NOMO-1 treated with DMSO at 0.1 percent for 48 hours (cell line): Measurements from ENCODE around the gene CDADC1.
A peak's percentile ranks its signal among the peaks of the same experiment; 100 is the strongest.
"Not testable (repeated sequence)": the region's sequence is repeated elsewhere in the genome, so short reads cannot be mapped to it uniquely, and the experiment has no call there.

ENCODE experiments used
- DNase-seq: peaks from one replicate; lab custom pipeline; 2025; ENCODE audit not compliant: unreplicated experiment; lab: John Stamatoyannopoulos, UW

Gene CDADC1

GRCh38 chr13:49292742-49293486, 45.2 kb downstream of the CDADC1 start:
- DNase-seq = no peak

GRCh38 chr13:49294723-49295122, 47.0 kb downstream of the CDADC1 start:
- not testable (repeated sequence) for DNase-seq

- DNase-seq = no peak
Observed at GRCh38 chr13:49295244-49295643, 47.5 kb downstream of the CDADC1 start.

- DNase-seq = no peak
Observed at GRCh38 chr13:49296659-49297058, 48.9 kb downstream of the CDADC1 start.

- no peak for DNase-seq
Observed at GRCh38 chr13:49297338-49297737, 49.6 kb downstream of the CDADC1 start.

- DNase-seq = no peak
Observed at GRCh38 chr13:49298416-49298815, 50.7 kb downstream of the CDADC1 start.

GRCh38 chr13:49298903-49299605, 51.3 kb downstream of the CDADC1 start:
- DNase-seq = no peak

- no peak for DNase-seq
Observed at GRCh38 chr13:49300276-49300675, 52.6 kb downstream of the CDADC1 start.

- peak; percentile 84 for DNase-seq
Observed at GRCh38 chr13:49300739-49301589, 53.2 kb downstream of the CDADC1 start.

- no peak for DNase-seq
Observed at GRCh38 chr13:49302222-49302621, 54.5 kb downstream of the CDADC1 start.

GRCh38 chr13:49302817-49303216, 55.1 kb downstream of the CDADC1 start:
- DNase-seq = no peak

- DNase-seq = no peak
Observed at GRCh38 chr13:49303533-49304252, 56.0 kb downstream of the CDADC1 start.

GRCh38 chr13:49304356-49304755, 56.6 kb downstream of the CDADC1 start:
- DNase-seq = no peak

- DNase-seq = no peak
Observed at GRCh38 chr13:49304763-49305700, 57.3 kb downstream of the CDADC1 start.

- DNase-seq = no peak
Observed at GRCh38 chr13:49305792-49306425, 58.2 kb downstream of the CDADC1 start.

- DNase-seq = no peak
Observed at GRCh38 chr13:49307365-49307764, 59.6 kb downstream of the CDADC1 start.

GRCh38 chr13:49308097-49308875, 60.6 kb downstream of the CDADC1 start:
- DNase-seq = no peak

- no peak for DNase-seq
Observed at GRCh38 chr13:49308921-49309408, 61.2 kb downstream of the CDADC1 start.
